HG03108 (cell line): ENCODE measurements around the gene LSM7.

Source experiments
- ATAC-seq: cut with Tn5 transposase; IDR thresholded peaks from one replicate; pipeline ENCODE4 v1.9.1; 2021; ENCODE audit warnings: moderate library complexity; ENCODE audit not compliant: unreplicated experiment

LSM7 gene

DNA sequence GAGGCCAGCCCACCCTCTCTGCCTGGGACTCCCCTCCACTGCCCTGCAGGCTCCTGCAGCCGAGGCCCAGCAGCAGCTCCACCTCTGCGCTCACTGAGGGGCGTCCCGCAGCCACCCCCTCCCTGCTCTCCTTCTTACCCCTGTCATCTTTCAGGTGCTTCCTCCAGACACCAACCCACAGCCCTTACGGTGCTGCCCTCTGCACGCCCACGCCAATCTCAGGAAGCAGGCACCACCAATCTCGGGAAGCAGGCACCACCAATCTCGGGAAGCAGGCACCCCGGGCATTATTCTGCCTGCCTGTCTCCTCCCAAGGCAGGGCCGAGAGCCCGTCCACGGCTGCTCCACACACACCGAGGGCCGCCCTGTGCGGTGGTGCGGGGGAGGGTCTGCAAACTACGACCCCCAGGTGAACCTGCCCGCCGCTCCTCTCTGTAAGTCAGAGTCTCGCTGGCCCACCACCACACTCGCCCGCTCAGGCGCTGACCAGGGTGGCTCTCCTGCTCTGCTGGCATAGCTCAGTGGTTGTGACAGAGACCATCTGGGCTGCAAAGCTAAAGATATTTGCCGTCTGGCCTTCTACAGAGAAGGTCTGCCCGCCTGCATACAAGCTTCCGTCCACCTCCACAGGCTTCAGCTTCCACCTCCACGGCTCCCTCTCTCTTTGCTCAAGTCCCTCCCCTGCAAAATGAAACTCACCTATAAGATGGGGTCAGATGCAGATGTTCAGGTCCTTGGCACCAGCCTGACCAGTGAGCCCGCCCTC, 2.9 kb downstream of the LSM7 start:
- no peak for ATAC-seq

DNA sequence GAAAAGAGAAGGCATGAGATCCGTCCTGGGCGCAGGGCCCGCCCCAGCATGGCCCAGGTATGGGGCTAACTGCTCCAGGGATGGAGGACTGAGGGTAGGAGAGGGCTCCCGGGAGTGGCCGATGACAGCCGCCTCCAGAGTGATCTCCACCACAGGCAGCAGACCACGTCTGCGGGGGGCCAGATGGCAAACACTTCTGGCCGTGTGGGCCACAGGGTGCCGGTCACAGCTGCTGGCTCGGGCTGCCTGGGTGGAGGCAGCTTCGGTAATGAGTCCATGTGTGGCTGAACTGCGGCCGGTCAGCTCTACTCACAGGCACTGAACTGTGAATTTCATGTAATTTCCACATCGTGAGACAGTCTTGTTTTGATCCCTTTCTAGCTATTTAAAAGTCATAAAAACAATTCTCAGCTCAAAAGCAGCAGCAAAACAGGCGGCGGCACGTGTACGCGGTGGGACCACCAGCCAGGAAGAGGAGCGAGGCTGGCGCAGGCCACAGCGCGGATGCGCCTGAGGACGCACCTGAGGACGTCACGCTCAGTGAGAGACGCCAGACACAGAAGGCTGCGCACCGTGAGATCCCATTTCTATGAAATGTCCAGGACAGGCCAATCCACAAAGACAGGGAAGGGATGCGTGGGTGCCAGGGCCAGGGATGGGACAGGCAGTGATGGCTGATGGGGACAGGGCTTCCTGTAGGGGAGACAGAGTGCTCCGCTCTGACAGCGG, 4.0 kb downstream of the LSM7 start:
- ATAC-seq, result no peak

DNA sequence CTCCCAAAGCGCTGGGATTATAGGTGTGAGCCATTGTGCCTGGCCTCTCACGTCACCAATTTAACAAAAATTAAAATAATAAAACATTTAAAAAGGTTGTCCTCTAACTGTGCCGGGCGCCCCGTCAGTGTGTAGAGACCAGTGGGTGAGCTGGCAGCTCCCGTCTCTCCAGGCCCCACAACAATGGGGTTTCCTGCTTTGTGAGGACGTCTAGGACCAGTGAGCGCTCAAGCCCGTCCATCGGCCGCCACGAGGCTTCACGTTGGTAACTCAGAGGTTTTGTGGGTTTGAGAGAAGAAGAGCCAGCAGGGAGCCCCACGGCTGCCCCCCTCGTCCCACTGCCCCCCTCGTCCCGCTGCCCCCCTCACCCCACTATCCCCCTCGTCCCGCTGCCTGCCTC, 4.7 kb downstream of the LSM7 start:
- ATAC-seq, result no peak

DNA sequence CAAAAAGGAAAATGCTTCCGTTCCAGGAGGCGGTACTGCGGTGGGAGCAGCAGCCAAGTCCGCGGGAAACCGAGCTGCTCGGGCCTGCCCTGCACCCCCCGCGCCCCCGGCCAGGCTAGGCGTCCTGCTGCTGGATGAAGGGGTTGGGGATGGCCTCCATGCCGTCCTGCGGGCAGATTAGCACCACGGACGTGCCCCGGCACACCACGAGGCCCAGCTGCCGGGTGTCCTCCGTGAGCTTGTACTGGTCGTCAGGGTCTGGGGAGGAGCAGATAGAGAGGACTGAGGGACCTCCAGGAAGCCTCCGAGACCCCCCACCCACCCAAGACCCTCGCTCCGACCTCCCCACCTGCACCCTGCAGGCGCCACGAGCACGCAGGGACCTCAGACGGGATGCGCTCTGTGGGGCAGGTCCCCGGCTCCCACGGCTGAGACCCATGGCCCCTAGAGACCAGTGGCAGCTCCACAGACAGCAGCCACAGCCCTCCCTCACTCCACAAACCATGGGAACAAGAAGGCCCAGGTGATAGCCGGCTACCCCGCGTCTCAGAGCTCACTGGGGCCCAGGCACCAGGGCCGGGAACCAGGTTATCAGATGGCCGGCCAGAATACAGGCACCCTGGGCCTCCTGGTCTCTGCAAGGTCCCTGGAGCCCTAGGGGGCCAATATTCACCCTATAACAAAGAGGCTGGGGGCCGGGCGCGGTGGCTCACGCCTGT, 6.7 kb downstream of the LSM7 start:
- ATAC-seq, result no peak

DNA sequence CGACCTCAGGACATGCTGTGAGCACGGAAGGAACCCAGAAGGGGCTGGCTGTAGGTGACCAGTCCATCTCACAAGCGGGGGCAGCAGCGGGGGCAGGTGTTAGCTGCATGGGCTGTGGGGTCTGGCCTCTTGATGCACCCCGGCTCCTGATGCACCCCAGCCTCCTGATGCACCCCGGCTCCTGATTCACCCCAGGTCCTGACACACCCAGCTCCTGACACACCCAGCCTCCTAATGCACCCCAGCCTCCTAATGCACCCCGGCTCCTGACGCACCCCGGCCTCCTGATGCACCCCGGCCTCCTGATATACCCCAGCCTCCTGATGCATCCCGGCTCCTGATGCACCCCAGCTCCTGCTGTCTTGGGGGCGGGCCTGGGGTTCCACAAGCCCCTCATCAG, 7.4 kb downstream of the LSM7 start:
- ATAC-seq, result no peak

DNA sequence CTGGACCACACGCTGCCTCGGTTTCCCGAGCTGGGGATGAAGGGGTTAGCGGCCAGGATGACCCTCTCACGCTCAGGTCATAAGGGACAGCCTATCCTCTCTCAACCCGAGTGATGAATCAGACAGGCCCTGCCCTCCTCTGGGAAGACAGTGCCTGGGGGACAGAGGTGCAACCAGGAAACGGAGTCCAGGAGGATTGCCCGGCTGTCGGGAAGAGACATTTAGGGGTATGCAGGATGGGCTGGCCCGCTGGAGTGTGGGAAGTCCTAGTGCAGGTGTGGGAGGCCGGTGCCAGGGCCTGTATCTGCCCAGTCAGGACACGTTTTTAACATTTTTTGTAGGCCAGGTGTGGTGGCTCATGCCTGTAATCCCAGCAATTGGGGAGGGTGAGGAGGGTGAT, 8.3 kb downstream of the LSM7 start:
- no peak for ATAC-seq

DNA sequence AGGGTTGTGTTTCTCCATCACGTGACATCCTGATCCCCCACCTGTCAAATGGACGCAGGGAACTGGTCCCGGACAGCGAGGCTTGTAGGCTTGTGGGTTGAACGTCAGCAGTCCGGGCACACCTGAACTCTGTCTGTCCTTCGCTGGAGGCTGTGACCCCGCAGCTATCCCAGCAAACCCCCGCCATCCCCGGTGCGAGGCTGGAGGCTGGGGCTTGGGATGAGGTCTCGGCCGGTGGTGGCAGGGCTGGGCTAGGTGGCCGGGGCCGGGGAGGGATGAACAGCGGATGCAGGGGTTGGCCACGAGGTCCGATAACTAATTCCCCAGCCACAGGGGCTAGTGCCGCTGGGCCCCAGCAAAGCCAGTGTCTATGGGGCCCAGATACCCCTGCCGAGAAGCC, 8.8 kb downstream of the LSM7 start:
- ATAC-seq, result no peak

DNA sequence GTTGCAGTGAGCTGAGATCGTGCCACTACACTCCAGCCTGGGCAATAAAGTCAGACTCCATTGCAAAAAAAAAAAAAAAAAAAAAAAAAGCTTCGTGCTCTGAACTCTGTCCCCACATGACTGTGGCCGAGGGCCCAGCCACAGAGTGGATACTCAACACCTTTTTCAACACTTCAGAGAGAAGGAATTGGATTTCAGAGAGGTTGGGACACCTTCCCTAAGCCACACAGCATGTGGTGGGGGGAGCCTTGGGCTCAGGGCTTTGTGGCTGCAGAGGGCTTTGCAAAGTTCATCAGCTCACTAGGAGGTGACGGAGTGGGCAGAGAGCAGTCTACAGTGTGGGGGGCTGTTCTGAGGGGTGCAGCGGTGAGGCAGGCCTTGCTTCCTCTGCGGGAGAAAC, 9.5 kb downstream of the LSM7 start:
- ATAC-seq, result no peak

DNA sequence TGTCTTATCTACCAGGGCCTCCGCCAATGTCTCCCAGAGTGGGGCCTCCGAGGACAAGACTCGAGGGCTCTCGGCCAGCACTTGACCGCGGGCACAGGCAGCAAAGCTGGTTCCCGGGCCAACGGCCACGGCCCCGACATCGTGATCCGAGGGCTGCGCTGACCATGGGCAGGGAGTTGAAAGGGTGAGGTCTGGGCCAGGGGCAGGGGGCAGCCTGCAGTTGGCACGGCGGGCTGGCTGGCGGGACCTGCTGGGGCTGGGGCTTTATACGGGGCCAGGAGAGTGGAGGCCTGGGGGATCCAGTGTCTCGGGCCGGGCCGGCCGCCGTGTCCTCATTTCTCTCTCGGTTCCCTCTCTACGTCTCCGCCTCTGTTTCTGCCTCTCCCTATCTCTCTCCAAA, 10.6 kb downstream of the LSM7 start:
- no peak for ATAC-seq

DNA sequence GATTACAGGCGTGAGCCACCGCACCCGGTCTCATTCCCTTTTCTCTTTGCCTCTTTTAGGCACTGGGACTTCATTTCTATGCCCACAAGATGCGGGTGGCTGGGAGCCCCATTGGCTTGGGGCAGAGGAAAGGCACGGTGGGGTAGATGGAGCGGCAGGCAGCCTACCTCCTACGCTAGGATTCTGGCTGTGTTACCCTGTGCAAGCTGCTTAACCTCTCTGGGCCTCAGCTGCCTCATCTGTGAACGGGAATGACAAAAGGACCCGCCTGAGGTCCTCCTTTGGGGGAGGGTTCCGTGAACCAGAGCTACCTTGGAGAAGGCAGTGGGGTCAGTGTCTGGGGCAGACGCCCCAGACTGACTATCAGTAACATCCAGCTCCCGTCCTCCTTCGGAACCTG, 11.1 kb downstream of the LSM7 start:
- ATAC-seq, result no peak

DNA sequence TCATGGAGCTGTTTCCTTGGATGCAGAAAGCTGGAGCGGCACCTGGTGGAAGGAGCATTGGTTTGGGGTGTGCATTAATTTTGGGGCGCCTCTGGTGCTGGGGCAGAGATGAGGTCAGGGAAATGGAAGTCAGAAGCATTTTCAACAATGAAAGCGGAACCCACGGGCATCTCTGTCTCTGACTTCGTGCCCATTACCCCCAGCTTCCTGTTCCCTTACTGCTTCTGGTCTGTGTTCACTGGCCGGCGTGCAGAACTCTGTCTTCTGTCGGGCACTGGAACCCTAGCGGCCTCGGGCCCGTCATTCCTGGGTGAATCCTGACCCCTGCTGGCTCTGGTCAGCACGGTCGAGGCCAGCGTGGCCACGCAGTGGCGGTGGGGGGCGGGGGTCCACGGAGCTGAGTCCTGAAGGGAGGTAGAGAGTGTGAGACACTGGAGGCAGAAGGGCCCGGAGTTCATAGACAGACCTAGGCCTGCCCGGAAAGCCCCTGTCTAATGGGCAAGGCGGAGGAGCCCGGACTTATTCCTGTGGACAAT, 12.5 kb downstream of the LSM7 start:
- no peak for ATAC-seq

DNA sequence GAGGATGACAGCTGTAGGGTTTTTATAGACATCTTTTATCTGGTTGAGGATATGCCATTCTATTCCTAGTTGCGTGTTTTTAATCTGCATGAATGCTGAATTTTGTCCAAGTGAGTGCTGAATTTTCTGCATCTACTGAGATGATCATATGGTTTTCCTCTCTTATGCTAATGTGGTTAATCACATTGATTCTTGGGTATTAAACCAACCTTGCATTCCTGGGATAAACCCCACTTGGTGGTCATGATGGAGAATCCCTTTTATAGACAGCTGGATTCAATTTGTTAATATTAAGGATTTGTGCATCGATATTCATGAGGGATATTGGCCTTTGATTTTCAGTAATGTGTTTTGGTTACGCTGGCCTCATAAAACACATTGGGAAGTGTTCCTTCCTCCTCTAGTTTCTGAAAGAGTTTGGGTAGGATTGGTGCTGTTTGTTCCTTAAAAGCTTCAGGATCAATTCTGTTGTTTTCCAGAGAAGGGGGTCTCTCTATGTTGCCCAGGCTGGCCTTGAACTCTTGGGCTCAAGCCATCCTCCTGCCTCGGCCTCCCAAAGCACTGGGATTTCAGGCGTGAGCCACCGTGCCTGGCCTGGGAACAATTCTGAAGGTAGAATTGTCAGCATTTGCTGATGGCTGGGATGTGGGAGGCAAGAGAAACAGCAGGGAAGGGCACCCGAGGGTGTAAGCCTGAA, 13.1 kb downstream of the LSM7 start:
- ATAC-seq, result no peak

DNA sequence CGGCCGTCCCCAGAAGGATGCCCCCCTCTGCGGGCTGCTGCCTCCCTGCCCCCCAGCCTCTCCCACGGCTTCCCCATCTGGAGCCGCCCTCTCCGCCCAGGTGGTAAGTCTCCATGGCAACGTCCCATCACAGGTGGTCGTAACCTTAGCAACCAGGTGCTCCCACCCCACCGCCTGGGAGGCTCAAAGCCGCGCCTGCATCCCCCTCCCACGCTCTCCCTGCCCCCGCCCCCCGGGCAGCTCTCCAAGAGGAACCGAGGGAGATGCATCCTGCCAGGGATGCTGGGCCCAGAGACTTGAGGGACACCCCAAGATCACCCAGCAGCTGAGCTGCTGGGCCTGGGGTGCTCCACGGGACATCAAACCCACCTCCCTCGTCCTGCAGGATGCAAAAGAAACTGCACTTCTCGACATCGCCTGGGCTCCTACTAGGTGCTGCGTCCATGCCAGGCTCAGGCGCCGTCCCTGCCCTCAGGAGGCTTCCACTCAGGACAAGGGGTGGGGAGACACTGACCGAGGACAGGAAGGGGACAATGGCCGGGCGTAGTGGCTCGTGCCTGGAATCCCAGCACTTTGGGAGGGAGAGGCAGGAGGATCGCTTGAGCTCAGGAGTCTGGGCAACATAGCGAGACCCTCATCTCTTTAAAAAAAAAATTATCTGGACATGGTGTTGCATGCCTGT, 15.4 kb downstream of the LSM7 start:
- no peak for ATAC-seq

DNA sequence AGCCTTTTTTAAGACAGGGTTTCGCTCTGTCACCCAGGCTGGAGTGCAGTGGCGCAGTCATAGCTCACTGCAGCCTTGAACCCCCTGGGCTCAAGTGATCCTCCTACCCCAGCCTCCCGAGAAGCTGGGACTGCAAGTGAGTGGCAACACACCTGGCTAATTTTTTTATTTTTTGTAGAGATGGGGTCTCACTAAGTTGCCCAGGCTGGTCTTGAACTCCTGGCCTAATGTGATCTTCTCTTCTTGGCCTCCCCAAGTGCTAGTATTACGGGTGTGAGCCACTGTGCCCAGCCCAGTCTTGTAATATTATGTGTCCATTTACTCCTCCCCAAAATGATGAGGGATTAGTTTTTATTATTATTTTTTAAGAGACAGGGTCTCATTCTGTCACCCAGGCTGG, 17.3 kb downstream of the LSM7 start:
- ATAC-seq, result no peak

DNA sequence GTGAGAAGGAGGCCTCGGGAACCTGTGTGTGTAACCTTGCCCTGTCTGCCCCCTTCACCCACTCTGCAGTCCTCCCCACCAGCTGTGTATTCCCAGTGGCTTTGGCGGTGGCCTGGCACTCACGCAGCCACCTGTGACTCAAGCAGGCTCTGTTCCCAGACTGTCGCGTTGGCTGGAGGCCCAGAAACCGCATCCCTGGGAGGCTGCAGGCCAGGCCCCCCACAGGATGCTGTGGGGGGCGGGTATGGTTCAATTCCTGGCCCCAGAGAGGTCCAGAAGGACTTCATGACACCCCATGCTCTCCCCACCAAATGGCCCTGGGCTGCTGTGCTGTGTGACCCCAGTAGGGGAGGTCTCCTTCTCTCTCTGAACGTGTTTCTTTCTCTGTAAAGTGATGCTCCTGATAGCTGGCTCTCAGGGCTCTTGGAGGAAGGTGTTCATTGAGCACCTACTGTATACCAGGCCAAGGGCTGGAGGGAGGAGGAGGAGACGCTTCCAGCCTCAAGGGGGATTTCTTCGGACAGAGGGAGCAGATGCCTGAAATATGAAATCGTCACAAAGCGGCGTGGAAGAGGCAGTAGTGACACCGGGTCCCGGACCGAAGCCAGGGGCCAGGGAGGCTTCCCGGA, 18.5 kb downstream of the LSM7 start:
- no peak for ATAC-seq

DNA sequence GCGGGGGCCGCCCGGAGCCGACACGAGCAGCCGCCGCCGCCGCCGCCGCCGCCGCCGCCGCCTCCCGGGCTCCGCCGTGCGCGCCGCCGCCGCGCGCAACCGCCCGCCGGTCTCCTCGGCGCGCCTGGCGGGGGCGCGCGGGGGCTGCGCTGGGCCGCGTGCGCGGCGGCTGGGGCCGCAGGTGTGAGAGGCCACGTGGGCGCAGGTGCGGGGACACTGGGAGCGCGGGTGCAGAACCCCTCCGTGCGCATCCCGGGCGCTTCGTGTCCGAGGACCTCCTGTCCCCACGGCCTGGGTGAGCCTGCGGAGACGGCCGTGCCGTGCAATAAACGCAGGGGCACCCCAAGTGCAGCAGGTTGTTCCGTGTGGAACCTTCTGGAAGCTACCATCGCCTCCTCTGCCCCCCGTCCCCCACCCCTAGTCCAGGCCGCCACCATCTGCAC, 20.3 kb downstream of the LSM7 start, which contains the start of gene LINGO3:
TSS of gene LINGO3 (minus strand) at position 41 of the 443 bp plus-strand sequence. CDS start 16,378 bp downstream, outside the sequence.
- ATAC-seq, result no peak

DNA sequence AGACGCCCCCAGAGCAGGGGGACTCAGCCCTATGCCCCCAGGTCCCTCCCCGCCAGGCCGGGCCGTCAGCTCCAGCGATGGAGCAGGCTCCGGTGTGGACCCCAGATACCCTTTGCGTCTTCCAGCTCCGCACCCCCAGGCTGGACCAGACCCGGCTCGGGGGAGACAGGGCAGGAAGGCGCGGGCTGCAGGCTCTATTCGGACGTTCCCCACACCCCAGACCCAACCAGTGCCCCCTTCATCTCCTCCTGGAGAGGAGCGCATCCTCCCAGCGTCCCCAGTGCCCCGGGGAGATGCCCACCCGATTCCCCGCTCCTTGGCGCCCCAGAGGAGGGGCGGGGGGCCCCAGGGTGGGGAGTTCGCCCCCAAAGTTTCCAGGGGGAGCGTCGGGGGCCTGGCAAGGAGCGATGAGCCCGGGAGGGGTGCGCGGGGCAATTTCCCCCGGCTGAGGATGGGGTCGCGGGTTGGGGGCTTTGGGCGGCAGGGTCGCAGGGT, 20.8 kb downstream of the LSM7 start:
- ATAC-seq, result no peak

DNA sequence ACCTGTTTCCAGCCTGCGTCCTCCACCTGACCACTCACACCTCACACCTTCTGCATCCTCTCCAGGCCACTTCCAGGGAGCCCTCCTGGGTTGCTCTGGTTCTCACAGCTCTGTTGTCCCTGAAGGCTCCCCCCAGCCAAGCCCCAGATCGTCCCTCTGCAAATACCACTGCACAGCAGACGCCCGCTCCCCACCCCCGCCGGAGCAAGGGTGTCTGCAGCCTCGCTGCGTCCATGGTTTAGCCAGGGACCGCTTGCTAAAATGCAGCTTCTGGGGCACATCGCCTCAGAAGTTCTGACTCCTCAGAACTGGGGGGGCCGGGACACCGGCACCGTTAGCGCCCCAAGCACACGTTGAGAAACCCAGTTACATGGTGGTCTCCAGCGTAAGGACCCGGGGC, 21.4 kb downstream of the LSM7 start:
- ATAC-seq, result no peak

DNA sequence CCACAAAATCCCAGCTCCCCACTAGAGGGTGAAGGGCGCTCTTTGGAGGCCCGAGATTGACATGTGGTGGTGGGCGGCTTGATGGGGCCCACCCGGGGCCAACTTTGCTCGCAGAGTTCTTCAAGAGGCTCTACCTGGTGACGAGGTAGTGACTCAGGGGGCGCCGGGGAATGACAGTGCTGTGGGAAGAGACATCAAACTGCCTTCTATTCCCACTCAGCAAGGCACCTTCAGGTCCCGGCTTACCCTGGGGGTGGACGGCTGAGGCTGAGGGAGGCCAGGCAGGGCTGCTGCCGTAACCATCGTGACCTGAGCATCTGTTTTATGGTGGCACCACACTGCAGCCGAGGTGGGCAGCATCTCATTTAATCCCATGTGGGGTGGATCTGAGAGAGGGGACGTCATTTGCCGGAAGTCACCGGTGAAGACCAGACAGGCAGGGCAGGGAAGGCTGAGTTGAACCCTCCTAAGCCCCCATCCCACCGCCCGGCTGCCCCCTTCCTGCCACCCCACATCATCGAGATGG, 22.0 kb downstream of the LSM7 start:
- no peak for ATAC-seq
